Activated CD4-positive, alpha-beta T cell treated with anti-CD3 and anti-CD28 coated beads for 1 hour (primary cell): ENCODE data around the gene MPRIP.

ENCODE experiments used
- DNase-seq: peaks from one replicate; pipeline ENCODE4 v3.0.0-alpha.2; 2020

The MPRIP gene

GRCh38 chr17:17053446-17054379, 11.5 kb downstream of the MPRIP start:
- DNase-seq, result no peak

- no peak for DNase-seq
These were observed 12.4 kb downstream of the MPRIP start for GRCh38 chr17:17054636-17055035.

- DNase-seq, result no peak
These were observed 13.3 kb downstream of the MPRIP start for GRCh38 chr17:17055286-17056155.

- DNase-seq, result no peak
These were observed 13.9 kb downstream of the MPRIP start for GRCh38 chr17:17056156-17056539.

- no peak for DNase-seq
These were observed 14.8 kb downstream of the MPRIP start for GRCh38 chr17:17057057-17057551.

GRCh38 chr17:17058304-17058703, 16.0 kb downstream of the MPRIP start:
- no peak for DNase-seq

GRCh38 chr17:17059301-17059890, 17.1 kb downstream of the MPRIP start:
- DNase-seq, result no peak

GRCh38 chr17:17060001-17060922, 18.0 kb downstream of the MPRIP start:
- DNase-seq, result no peak

GRCh38 chr17:17060930-17061329, 18.7 kb downstream of the MPRIP start:
- DNase-seq, result no peak

GRCh38 chr17:17061516-17061915, 19.3 kb downstream of the MPRIP start:
- DNase-seq, result no peak

GRCh38 chr17:17062356-17062755, 20.1 kb downstream of the MPRIP start:
- no peak for DNase-seq

- DNase-seq, result no peak
These were observed 20.6 kb downstream of the MPRIP start for GRCh38 chr17:17062866-17063265.

GRCh38 chr17:17063546-17064122, 21.4 kb downstream of the MPRIP start:
- no peak for DNase-seq

- no peak for DNase-seq
These were observed 22.1 kb downstream of the MPRIP start for GRCh38 chr17:17064322-17064721.

GRCh38 chr17:17066021-17066420, 23.8 kb downstream of the MPRIP start:
- DNase-seq, result no peak

GRCh38 chr17:17067257-17067656, 25.0 kb downstream of the MPRIP start:
- no peak for DNase-seq

- no peak for DNase-seq
These were observed 27.6 kb downstream of the MPRIP start for GRCh38 chr17:17069849-17070248.

GRCh38 chr17:17070931-17071330, 28.7 kb downstream of the MPRIP start:
- DNase-seq, result no peak

- no peak for DNase-seq
These were observed 29.5 kb downstream of the MPRIP start for GRCh38 chr17:17071531-17072360.

GRCh38 chr17:17072546-17072945, 30.3 kb downstream of the MPRIP start:
- no peak for DNase-seq
